Measurements from ENCODE around the gene TMEM208.
A peak's percentile ranks its signal among the peaks of the same experiment; 100 is the strongest.

The TMEM208 gene

GRCh38 chr16:67264277-67264676 lies 37.3 kb downstream of the TMEM208 start:
- no peak overlapping the region for H2BK5ac ChIP-seq (ENCODE audit: low read length)
- no peak overlapping the region for H4K5ac ChIP-seq (ENCODE audit: low read length)
- WGBS (ENCODE audit: extremely low coverage, insufficient coverage, low lambda C conversion rate): no CpG with 5 or more reads among the region's 9 CpGs
- no peak overlapping the region for H2BK120ac ChIP-seq (ENCODE audit: low read depth, low read length)
- no peak overlapping the region for H3K27ac ChIP-seq (ENCODE audit: low read depth, low read length)
- H3K23ac ChIP-seq (ENCODE audit: low read length): peak overlapping the region; percentile 50
- H3K4ac ChIP-seq (ENCODE audit: low read depth, low read length): no peak overlapping the region
- no peaks in the 10 kb centered on the region for H3K27me3 ChIP-seq (ENCODE audit: insufficient read depth, low read length, poor library complexity)
- no peaks in the 10 kb centered on the region for H3K36me3 ChIP-seq (ENCODE audit: control insufficient read depth, insufficient read depth, low read length)
- no peak overlapping the region for H4K8ac ChIP-seq (ENCODE audit: low read depth, low read length)
- no peaks in the 10 kb centered on the region for H3K79me2 ChIP-seq (ENCODE audit: control insufficient read depth, insufficient read depth, low read length)
- no peak overlapping the region for H3K4me2 ChIP-seq (ENCODE audit: low read length)
- no peak overlapping the region for H3K9ac ChIP-seq (ENCODE audit: low read length)
- H2AK5ac ChIP-seq (ENCODE audit: low read length): peak overlapping the region; percentile 33
- H3K4me3 ChIP-seq (ENCODE audit: low read length): no peak overlapping the region
- H2BK15ac ChIP-seq (replicated peaks; ENCODE audit: low read depth): no peak overlapping the region
- peaks cover 7% of the 10 kb centered on the region for H3K4me1 ChIP-seq (ENCODE audit: control insufficient read depth, low read depth, low read length)
- DNase-seq: no peak
- H3K79me1 ChIP-seq (ENCODE audit: low read length): no peaks in the 10 kb centered on the region
- H3K56ac ChIP-seq (ENCODE audit: low read length): peak overlapping the region; percentile 53
- no peak overlapping the region for H3K18ac ChIP-seq (ENCODE audit: low read length)

GRCh38 chr16:67264866-67265265 lies 37.9 kb downstream of the TMEM208 start:
- no peaks in the 10 kb centered on the region for H3K27me3 ChIP-seq (ENCODE audit: insufficient read depth, low read length, poor library complexity)
- H2BK5ac ChIP-seq (ENCODE audit: low read length): peak overlapping the region; percentile 28
- H3K27ac ChIP-seq (ENCODE audit: low read depth, low read length): no peak overlapping the region
- H3K4me1 ChIP-seq (ENCODE audit: control insufficient read depth, low read depth, low read length): peaks cover 7% of the 10 kb centered on the region
- no peak overlapping the region for H3K9ac ChIP-seq (ENCODE audit: low read length)
- no peak overlapping the region for H3K4me2 ChIP-seq (ENCODE audit: low read length)
- H2BK15ac ChIP-seq (replicated peaks; ENCODE audit: low read depth): no peak overlapping the region
- H2BK120ac ChIP-seq (ENCODE audit: low read depth, low read length): no peak overlapping the region
- H3K4ac ChIP-seq (ENCODE audit: low read depth, low read length): no peak overlapping the region
- H3K36me3 ChIP-seq (ENCODE audit: control insufficient read depth, insufficient read depth, low read length): no peaks in the 10 kb centered on the region
- no peak overlapping the region for H3K4me3 ChIP-seq (ENCODE audit: low read length)
- H3K23ac ChIP-seq (ENCODE audit: low read length): no peak overlapping the region
- no peak overlapping the region for H2AK5ac ChIP-seq (ENCODE audit: low read length)
- H3K18ac ChIP-seq (ENCODE audit: low read length): no peak overlapping the region
- peak overlapping the region; percentile 53 for H3K56ac ChIP-seq (ENCODE audit: low read length)
- WGBS (ENCODE audit: extremely low coverage, insufficient coverage, low lambda C conversion rate): no CpG with 5 or more reads among the region's 5 CpGs
- no peak overlapping the region for H4K5ac ChIP-seq (ENCODE audit: low read length)
- no peaks in the 10 kb centered on the region for H3K79me1 ChIP-seq (ENCODE audit: low read length)
- DNase-seq: no peak
- no peaks in the 10 kb centered on the region for H3K79me2 ChIP-seq (ENCODE audit: control insufficient read depth, insufficient read depth, low read length)
- H4K8ac ChIP-seq (ENCODE audit: low read depth, low read length): no peak overlapping the region

- Histone ChIP-seq H3K4me3 (ENCODE audit: low read length) (no peak overlapping the region), H3K18ac (ENCODE audit: low read length) (no peak overlapping the region), H3K56ac (ENCODE audit: low read length) (no peak overlapping the region), H2AK5ac (ENCODE audit: low read length) (no peak overlapping the region), H3K4me2 (ENCODE audit: low read length) (no peak overlapping the region), H3K79me2 (ENCODE audit: control insufficient read depth, insufficient read depth, low read length) (no peaks in the 10 kb centered on the region), H3K4ac (ENCODE audit: low read depth, low read length) (no peak overlapping the region), H4K5ac (ENCODE audit: low read length) (no peak overlapping the region), H3K4me1 (ENCODE audit: control insufficient read depth, low read depth, low read length) (peaks cover 7% of the 10 kb centered on the region), H2BK120ac (ENCODE audit: low read depth, low read length) (no peak overlapping the region), H2BK5ac (ENCODE audit: low read length) (no peak overlapping the region), H3K27ac (ENCODE audit: low read depth, low read length) (no peak overlapping the region), H3K79me1 (ENCODE audit: low read length) (no peaks in the 10 kb centered on the region), H4K8ac (ENCODE audit: low read depth, low read length) (no peak overlapping the region), H3K9ac (ENCODE audit: low read length) (no peak overlapping the region), H3K23ac (ENCODE audit: low read length) (no peak overlapping the region), H3K27me3 (ENCODE audit: insufficient read depth, low read length, poor library complexity) (no peaks in the 10 kb centered on the region), H3K36me3 (ENCODE audit: control insufficient read depth, insufficient read depth, low read length) (no peaks in the 10 kb centered on the region), H2BK15ac (replicated peaks; ENCODE audit: low read depth) (no peak overlapping the region)
- no peak for DNase-seq
- WGBS (ENCODE audit: extremely low coverage, insufficient coverage, low lambda C conversion rate): no CpG with 5 or more reads among the region's 8 CpGs
Measured at GRCh38 chr16:67265834-67266233, 38.9 kb downstream of the TMEM208 start.

- no peak overlapping the region for H3K18ac ChIP-seq (ENCODE audit: low read length)
- no CpG with 5 or more reads among the region's 5 CpGs for WGBS (ENCODE audit: extremely low coverage, insufficient coverage, low lambda C conversion rate)
Measured at GRCh38 chr16:67268136-67268579, 41.2 kb downstream of the TMEM208 start.

GRCh38 chr16:67269766-67270165 lies 42.8 kb downstream of the TMEM208 start:
- no CpG with 5 or more reads among the region's 5 CpGs for WGBS (ENCODE audit: extremely low coverage, insufficient coverage, low lambda C conversion rate)
- Histone ChIP-seq H2AK5ac (ENCODE audit: low read length) (no peak overlapping the region), H3K56ac (ENCODE audit: low read length) (no peak overlapping the region), H2BK15ac (replicated peaks; ENCODE audit: low read depth) (no peak overlapping the region), H3K23ac (ENCODE audit: low read length) (no peak overlapping the region), H3K4me3 (ENCODE audit: low read length) (no peak overlapping the region), H3K79me2 (ENCODE audit: control insufficient read depth, insufficient read depth, low read length) (no peaks in the 10 kb centered on the region), H3K9ac (ENCODE audit: low read length) (no peak overlapping the region), H3K36me3 (ENCODE audit: control insufficient read depth, insufficient read depth, low read length) (no peaks in the 10 kb centered on the region), H3K79me1 (ENCODE audit: low read length) (no peaks in the 10 kb centered on the region), H3K4me1 (ENCODE audit: control insufficient read depth, low read depth, low read length) (peaks cover 1% of the 10 kb centered on the region), H2BK5ac (ENCODE audit: low read length) (no peak overlapping the region), H3K4me2 (ENCODE audit: low read length) (no peak overlapping the region), H3K27ac (ENCODE audit: low read depth, low read length) (no peak overlapping the region), H3K27me3 (ENCODE audit: insufficient read depth, low read length, poor library complexity) (no peaks in the 10 kb centered on the region), H3K4ac (ENCODE audit: low read depth, low read length) (no peak overlapping the region), H4K5ac (ENCODE audit: low read length) (no peak overlapping the region), H4K8ac (ENCODE audit: low read depth, low read length) (no peak overlapping the region), H2BK120ac (ENCODE audit: low read depth, low read length) (no peak overlapping the region), H3K18ac (ENCODE audit: low read length) (no peak overlapping the region)
- DNase-seq: peak; percentile 79

More at GRCh38 chr16:67268136-67268579, 41.2 kb downstream of the TMEM208 start:
- Histone ChIP-seq H3K27ac (ENCODE audit: low read depth, low read length) (peak overlapping the region; percentile 51), H3K79me1 (ENCODE audit: low read length) (no peaks in the 10 kb centered on the region), H3K56ac (ENCODE audit: low read length) (no peak overlapping the region), H2BK120ac (ENCODE audit: low read depth, low read length) (no peak overlapping the region), H3K79me2 (ENCODE audit: control insufficient read depth, insufficient read depth, low read length) (no peaks in the 10 kb centered on the region), H3K4me3 (ENCODE audit: low read length) (no peak overlapping the region), H3K4me1 (ENCODE audit: control insufficient read depth, low read depth, low read length) (peaks cover 1% of the 10 kb centered on the region), H3K36me3 (ENCODE audit: control insufficient read depth, insufficient read depth, low read length) (no peaks in the 10 kb centered on the region), H4K8ac (ENCODE audit: low read depth, low read length) (no peak overlapping the region), H4K5ac (ENCODE audit: low read length) (no peak overlapping the region), H3K4ac (ENCODE audit: low read depth, low read length) (no peak overlapping the region), H3K27me3 (ENCODE audit: insufficient read depth, low read length, poor library complexity) (no peaks in the 10 kb centered on the region), H3K9ac (ENCODE audit: low read length) (no peak overlapping the region), H3K23ac (ENCODE audit: low read length) (no peak overlapping the region), H2BK5ac (ENCODE audit: low read length) (no peak overlapping the region), H2BK15ac (replicated peaks; ENCODE audit: low read depth) (no peak overlapping the region), H2AK5ac (ENCODE audit: low read length) (no peak overlapping the region), H3K4me2 (ENCODE audit: low read length) (no peak overlapping the region)
- DNase-seq: peak; percentile 94

- peaks cover 1% of the 10 kb centered on the region for H3K4me1 ChIP-seq (ENCODE audit: control insufficient read depth, low read depth, low read length)
- H3K36me3 ChIP-seq (ENCODE audit: control insufficient read depth, insufficient read depth, low read length): no peaks in the 10 kb centered on the region
- no peak overlapping the region for H3K4me3 ChIP-seq (ENCODE audit: low read length)
- no peak overlapping the region for H2BK120ac ChIP-seq (ENCODE audit: low read depth, low read length)
- no peak overlapping the region for H3K23ac ChIP-seq (ENCODE audit: low read length)
- no peak overlapping the region for H2BK15ac ChIP-seq (replicated peaks; ENCODE audit: low read depth)
- H3K79me2 ChIP-seq (ENCODE audit: control insufficient read depth, insufficient read depth, low read length): no peaks in the 10 kb centered on the region
- peak overlapping the region; percentile 17 for H3K56ac ChIP-seq (ENCODE audit: low read length)
- H3K4ac ChIP-seq (ENCODE audit: low read depth, low read length): no peak overlapping the region
- H4K5ac ChIP-seq (ENCODE audit: low read length): no peak overlapping the region
- no CpG with 5 or more reads among the region's 11 CpGs for WGBS (ENCODE audit: extremely low coverage, insufficient coverage, low lambda C conversion rate)
- H3K27me3 ChIP-seq (ENCODE audit: insufficient read depth, low read length, poor library complexity): no peaks in the 10 kb centered on the region
- no peak overlapping the region for H3K4me2 ChIP-seq (ENCODE audit: low read length)
- H3K9ac ChIP-seq (ENCODE audit: low read length): no peak overlapping the region
- no peak overlapping the region for H3K18ac ChIP-seq (ENCODE audit: low read length)
- H2BK5ac ChIP-seq (ENCODE audit: low read length): no peak overlapping the region
- no peak overlapping the region for H3K27ac ChIP-seq (ENCODE audit: low read depth, low read length)
- DNase-seq: no peak
- no peak overlapping the region for H4K8ac ChIP-seq (ENCODE audit: low read depth, low read length)
- H2AK5ac ChIP-seq (ENCODE audit: low read length): no peak overlapping the region
- H3K79me1 ChIP-seq (ENCODE audit: low read length): no peaks in the 10 kb centered on the region
Measured at GRCh38 chr16:67270931-67271338, 44.0 kb downstream of the TMEM208 start.
